K562 (cell line): ENCODE data around the gene TFEB. TPM values are rescaled to one million over a fixed set of nuclear protein-coding genes. Genes with fewer than 3 reads are reported as not detected.

Source experiments
- ATAC-seq: fragments of 200-7000 bp; cut with Tn5 transposase; 3 replicates; pipeline ENCODE4 v1.9.1; 2020; ENCODE audit warnings: moderate library complexity
- BruUV-seq: library from RNA; stranded (reverse); fragments of 400-500 nt; replicated peaks from 2 replicates; lab custom pipeline; 2021; lab: Mats Ljungman, UMichigan
- CTCF ChIA-PET: fragments of 300-600 bp; formaldehyde crosslinking; extraction: SDS; loops from one replicate; lab custom pipeline; 2021; ENCODE audit warnings: low intra/inter-chr PET ratio; lab: Yijun Ruan, JAX
- POLR2A ChIA-PET: fragments of 300-600, 350-650 bp; sonication (Branson Sonifier 250); formaldehyde crosslinking; extraction: SDS; loops from one replicate; lab custom pipeline; 2021; ENCODE audit warnings: antibody characterized with exemption, inconsistent platforms; lab: Yijun Ruan, JAX
- DNase-seq, 4 experiments: peaks; one replicate each; pipeline versions ENCODE4 v3.0.0 to v3.0.0-alpha.2; 2011 to 2018; ENCODE audit warnings: low spot score in 3 of 4, mixed read lengths in 3 of 4; ENCODE audit errors: extremely low read depth in 1 of 4
- FAIRE-seq: peaks from 2 replicates; lab custom pipeline; 2011; peaks lifted over from hg19 to GRCh38; lab: Jason Lieb, UNC
- H2AFZ ChIP-seq: 2 replicates; pipeline ENCODE4 v1.6.0; 2011; ENCODE audit warnings: low read depth, low read length, control low read depth, inconsistent platforms
- H3K27ac ChIP-seq: fragments of 200-600 bp; 3 replicates; pipeline ENCODE4 v1.8.0; 2011; ENCODE audit warnings: low read depth, mild to moderate bottlenecking, control low read depth, inconsistent platforms, low read length, moderate library complexity, mixed read lengths; ENCODE audit errors: extremely low read depth
- H3K27me3 ChIP-seq, 2 experiments: fragments of 300-600 bp in 1 of 2; 2 replicates in 1 of 2; 3 replicates in 1 of 2; pipeline versions ENCODE4 v1.6.0 to v1.8.0; 2011; ENCODE audit warnings: inconsistent platforms in 2 of 2, low read length in 2 of 2, mild to moderate bottlenecking in 1 of 2, mixed read lengths in 1 of 2, moderate library complexity in 1 of 2; ENCODE audit not compliant: control insufficient read depth in 2 of 2, insufficient read depth in 2 of 2
- H3K36me3 ChIP-seq: fragments of 300-600 bp; 3 replicates; pipeline ENCODE4 v1.8.0; 2011; ENCODE audit warnings: mild to moderate bottlenecking, low read length, inconsistent platforms; ENCODE audit not compliant: control insufficient read depth, insufficient read depth
- H3K4me1 ChIP-seq, 2 experiments: fragments of 200-600 bp in 1 of 2; replicated peaks in 1 of 2; 2 replicates in 1 of 2; 3 replicates in 1 of 2; pipeline versions ENCODE4 v1.5.1 to v1.8.0; 2011; ENCODE audit warnings: inconsistent platforms in 2 of 2, low read length in 2 of 2, mild to moderate bottlenecking in 1 of 2, mixed read lengths in 1 of 2, moderate library complexity in 1 of 2; ENCODE audit not compliant: control insufficient read depth in 2 of 2, insufficient read depth in 2 of 2
- H3K4me2 ChIP-seq: 2 replicates; pipeline ENCODE4 v1.6.1; 2011; ENCODE audit warnings: low read length, control low read depth, inconsistent platforms, mixed read lengths; ENCODE audit not compliant: insufficient read depth
- H3K4me3 ChIP-seq: fragments of 200-600 bp; sonication (generic), shearing (Covaris generic); 2 replicates; pipeline ENCODE4 v1.5.1; 2016; ENCODE audit warnings: control low read depth, inconsistent platforms
- H3K79me2 ChIP-seq: fragments of 200-600 bp; 3 replicates; pipeline ENCODE4 v1.8.0; 2011; ENCODE audit warnings: low read length, inconsistent platforms; ENCODE audit not compliant: control insufficient read depth, insufficient read depth
- H3K9ac ChIP-seq, 2 experiments: 2 replicates each; pipeline versions ENCODE4 v1.6.0 to v1.6.1; 2011; ENCODE audit warnings: low read depth in 2 of 2, low read length in 2 of 2, control low read depth in 1 of 2, inconsistent platforms in 1 of 2, mild to moderate bottlenecking in 1 of 2, mixed read lengths in 1 of 2; ENCODE audit not compliant: insufficient read depth in 1 of 2
- H3K9me1 ChIP-seq: one replicate; pipeline ENCODE4 v1.6.0; 2011; ENCODE audit warnings: inconsistent platforms, mild to moderate bottlenecking, low read length, moderate library complexity; ENCODE audit not compliant: control insufficient read depth, insufficient read depth
- H3K9me3 ChIP-seq: replicated peaks from 2 replicates; pipeline ENCODE4 v1.5.1; 2011; ENCODE audit warnings: low read depth, low read length, inconsistent platforms; ENCODE audit not compliant: control insufficient read depth, insufficient read depth
- H4K20me1 ChIP-seq: replicated peaks from 2 replicates; pipeline ENCODE4 v1.6.1; 2011; ENCODE audit warnings: low read length, inconsistent platforms, mixed read lengths; ENCODE audit not compliant: control insufficient read depth, insufficient read depth
- CSDE1 ChIP-seq, 2 experiments: fragments of 450-650 bp; IDR thresholded peaks; 2 replicates each; pipeline ENCODE4 v1.6.1; 2016; ENCODE audit warnings: mild to moderate bottlenecking in 1 of 2
- HDAC8 ChIP-seq: fragments of 450-650 bp; IDR thresholded peaks from 2 replicates; pipeline ENCODE4 v1.6.1; 2016; ENCODE audit warnings: mild to moderate bottlenecking, missing genetic modification characterization, moderate library complexity, missing compliant biosample characterization
- KLF16 ChIP-seq: IDR thresholded peaks from 2 replicates; pipeline ENCODE4 v1.6.1; 2016; ENCODE audit warnings: antibody characterized with exemption
- TEAD4 ChIP-seq, 2 experiments: sonication (generic) in 1 of 2; formaldehyde crosslinking in 1 of 2; IDR thresholded peaks; 2 replicates each; pipeline versions ENCODE4 v1.6.1 to v1.8.0; 2012 to 2022; ENCODE audit warnings: borderline replicate concordance in 1 of 2, inconsistent platforms in 1 of 2, low read length in 1 of 2, mild to moderate bottlenecking in 1 of 2, missing genetic modification reagents in 1 of 2
- WGBS: fragments of 100-300 bp; shearing (Covaris generic); methylation state at CpG from one replicate; pipeline ENCODE4 v1.1.6; 2016; ENCODE audit warnings: low coverage, mixed read lengths; ENCODE audit not compliant: insufficient coverage; ENCODE audit errors: missing lambda C conversion rate; 5-methylcytosine and 5-hydroxymethylcytosine counted together
- in situ Hi-C: fragments of 300-500 bp; cut with MboI; formaldehyde crosslinking; loops from 4 replicates; pipeline ENCODE4 v1.15.0; 2018; ENCODE audit warnings: inconsistent platforms, mixed read lengths
- intact Hi-C: fragments of 100-400 bp; cut with micrococcal nuclease; formaldehyde crosslinking; loops from 2 replicates; pipeline ENCODE4 v1.14.2; 2022
- polyA plus RNA-seq, 8 experiments: library from polyadenylated mRNA; depleted of rRNA in 4 of 8; stranded (reverse) in 5 of 8; unstranded in 3 of 8; fragments of >200 nt; fragmentation: Nextera tagmentation in 2 of 8; fragmentation: Illumina TruSeq in 1 of 8; extraction: Ambion mirVana in 2 of 8; extraction: Trizol in 1 of 8; gene quantifications; 2 replicates each; pipeline versions ENCODE4 v1.2.1 to v1.2.3, GENCODE V29; 2011 to 2014; ENCODE audit warnings: inconsistent platforms in 1 of 8, missing spikeins in 1 of 8
- total RNA-seq, 7 experiments: library from RNA; depleted of rRNA in 6 of 7; stranded (reverse); fragments of >200 nt in 6 of 7; fragmentation: Illumina TruSeq in 2 of 7; extraction: Trizol in 2 of 7; gene quantifications; 2 replicates each; pipeline versions ENCODE4 v1.2.1 to v1.2.3, GENCODE V29; 2011 to 2021; ENCODE audit warnings: low replicate concordance in 1 of 7
- TF ChIP-seq, protein P1 (sequence below), 2 experiments: fragments of 450-650 bp; formaldehyde crosslinking in 1 of 2; IDR thresholded peaks; 2 replicates each; pipeline versions ENCODE4 v1.4.0 to v1.6.1; 2014 to 2020; ENCODE audit warnings: mild to moderate bottlenecking in 2 of 2, borderline replicate concordance in 1 of 2, low read depth in 1 of 2

TFEB gene
- total and polyA plus RNA-seq, 9 of the 15 experiments (the other 6 are each of a cell fraction or from before 2014, with no cell fraction given), result 0.04 to 4.7 (median 2.0) TPM

DNA sequence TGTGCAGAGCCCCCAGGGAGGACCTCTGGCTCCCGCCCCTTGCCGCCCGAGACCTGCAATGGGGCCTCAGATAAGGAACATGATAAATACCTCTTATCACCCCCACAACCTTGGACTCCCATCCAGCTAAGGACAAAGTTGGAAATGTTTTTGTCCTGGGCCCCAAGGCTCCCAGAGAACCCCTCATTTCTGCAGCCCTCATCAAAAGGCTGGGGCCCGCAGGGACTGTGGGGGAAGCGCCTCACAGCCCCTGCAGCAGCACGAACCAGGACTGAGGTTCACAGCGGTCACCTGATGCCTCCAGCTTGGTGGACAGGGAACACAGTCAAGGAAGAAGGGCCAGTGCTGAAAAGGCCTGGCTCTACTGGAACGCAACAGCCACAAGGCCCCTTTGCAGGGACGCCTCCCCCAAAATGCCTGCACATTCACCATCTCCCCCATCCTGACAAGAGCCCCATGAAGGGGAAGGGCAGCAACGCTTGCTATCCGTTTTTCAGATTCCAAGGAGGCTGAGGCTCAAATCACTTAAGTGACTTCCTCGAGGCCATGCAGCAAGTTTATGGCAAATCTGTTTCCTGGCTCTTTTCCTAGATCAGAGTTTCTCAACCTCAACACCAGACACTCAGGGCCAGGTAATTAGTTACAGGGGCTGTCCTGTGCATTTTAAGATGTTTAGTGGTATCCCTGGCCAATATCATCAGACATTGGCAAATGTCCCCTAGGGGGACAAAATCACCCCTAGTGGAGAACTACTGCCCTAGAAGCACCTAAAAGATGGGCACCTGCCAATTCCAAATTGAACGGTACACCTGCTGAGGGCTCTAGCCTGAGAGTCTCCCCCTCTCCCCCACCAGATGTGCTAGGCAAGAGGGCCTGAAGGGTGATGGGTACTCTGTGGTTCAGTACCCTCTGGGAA lies 10.6 kb downstream of the TFEB start:
- intact Hi-C loops, result no loop called here
- in situ Hi-C loops, result no loop called here
- FAIRE-seq, result no peak
- Histone ChIP-seq H3K36me3 (no peaks in the 10 kb centered on the region), H3K9me1 (no peaks in the 10 kb centered on the region), H3K79me2 (no peaks in the 10 kb centered on the region), H4K20me1 (peaks cover 11% of the 10 kb centered on the region; the same call in 1 of the 2 replicates), H3K9ac (peak overlapping the region in 1 of 2 experiments; percentile 64; a peak in 2 of 4 replicates), H3K27me3 (peaks cover 0 to 11% of the 10 kb centered on the region in 2 experiments; a peak in 1 of 5 replicates), H3K4me1 (peaks cover 16 to 26% of the 10 kb centered on the region in 2 experiments), H3K4me2 (no peak overlapping the region), H2AFZ (no peak overlapping the region), H3K9me3 (no peaks in the 10 kb centered on the region), H3K27ac (no peak overlapping the region), H3K4me3 (no peak overlapping the region)
- no peak for ATAC-seq
- 31% methylated on average over 13 of the region's 13 CpGs for WGBS
- no peak for DNase-seq
- BruUV-seq, result no TSS peak
- ChIA-PET CTCF (interaction anchor here (0.6 kb wide), 1 partner anchor 275 kb away, joined by 3 read pairs; no protein-coding TSS in a partner anchor), POLR2A (interaction anchor here (0.8 to 1.7 kb wide), 6 partner anchors 9 to 1125 kb away, joined by 3 to 7 read pairs (median 5); no protein-coding TSS in a partner anchor)
- TF ChIP-seq TEAD4 (IDR thresholded peaks at IDR 0.05; ENCODE audit: low read length) (no peak), TEAD4 (CRISPR knock-in tag; IDR thresholded peaks at IDR 0.05; ENCODE audit: borderline replicate concordance) (0 out of 2 replicates have a peak, but pooled peaks have one; percentile 21), KLF16 (no peak), HDAC8 (tag) (no peak), CSDE1 (IDR thresholded peaks at IDR 0.05) (no peak)
- TF ChIP-seq, protein P1, sequence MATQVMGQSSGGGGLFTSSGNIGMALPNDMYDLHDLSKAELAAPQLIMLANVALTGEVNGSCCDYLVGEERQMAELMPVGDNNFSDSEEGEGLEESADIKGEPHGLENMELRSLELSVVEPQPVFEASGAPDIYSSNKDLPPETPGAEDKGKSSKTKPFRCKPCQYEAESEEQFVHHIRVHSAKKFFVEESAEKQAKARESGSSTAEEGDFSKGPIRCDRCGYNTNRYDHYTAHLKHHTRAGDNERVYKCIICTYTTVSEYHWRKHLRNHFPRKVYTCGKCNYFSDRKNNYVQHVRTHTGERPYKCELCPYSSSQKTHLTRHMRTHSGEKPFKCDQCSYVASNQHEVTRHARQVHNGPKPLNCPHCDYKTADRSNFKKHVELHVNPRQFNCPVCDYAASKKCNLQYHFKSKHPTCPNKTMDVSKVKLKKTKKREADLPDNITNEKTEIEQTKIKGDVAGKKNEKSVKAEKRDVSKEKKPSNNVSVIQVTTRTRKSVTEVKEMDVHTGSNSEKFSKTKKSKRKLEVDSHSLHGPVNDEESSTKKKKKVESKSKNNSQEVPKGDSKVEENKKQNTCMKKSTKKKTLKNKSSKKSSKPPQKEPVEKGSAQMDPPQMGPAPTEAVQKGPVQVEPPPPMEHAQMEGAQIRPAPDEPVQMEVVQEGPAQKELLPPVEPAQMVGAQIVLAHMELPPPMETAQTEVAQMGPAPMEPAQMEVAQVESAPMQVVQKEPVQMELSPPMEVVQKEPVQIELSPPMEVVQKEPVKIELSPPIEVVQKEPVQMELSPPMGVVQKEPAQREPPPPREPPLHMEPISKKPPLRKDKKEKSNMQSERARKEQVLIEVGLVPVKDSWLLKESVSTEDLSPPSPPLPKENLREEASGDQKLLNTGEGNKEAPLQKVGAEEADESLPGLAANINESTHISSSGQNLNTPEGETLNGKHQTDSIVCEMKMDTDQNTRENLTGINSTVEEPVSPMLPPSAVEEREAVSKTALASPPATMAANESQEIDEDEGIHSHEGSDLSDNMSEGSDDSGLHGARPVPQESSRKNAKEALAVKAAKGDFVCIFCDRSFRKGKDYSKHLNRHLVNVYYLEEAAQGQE (IDR thresholded peaks at IDR 0.05; ENCODE audit: borderline replicate concordance), result no peak
- TF ChIP-seq, protein P1 (CRISPR knock-in tag; IDR thresholded peaks at IDR 0.05; ENCODE audit: low read depth), result 0 out of 2 replicates have a peak, but pooled peaks have one; percentile 6
